Umbilical cord (tissue), 2 donors: ENCODE data around the gene CCDC85A. TPM values are rescaled to one million over a fixed set of nuclear protein-coding genes. Genes with fewer than 3 reads are reported as not detected.

ENCODE experiments used
- DNase-seq: peaks from one replicate; pipeline ENCODE4 v3.0.0-alpha.2; 2015; ENCODE audit warnings: low spot score
- total RNA-seq: library from RNA; depleted of rRNA; stranded (reverse); fragments of >200 nt; gene quantifications from one replicate; pipeline ENCODE4 v1.2.3, GENCODE V29; 2014; ENCODE audit warnings: low replicate concordance; ENCODE audit not compliant: insufficient read depth

Gene CCDC85A
- total RNA-seq, 1 donor from 2014 or later: 8.4 TPM

DNA sequence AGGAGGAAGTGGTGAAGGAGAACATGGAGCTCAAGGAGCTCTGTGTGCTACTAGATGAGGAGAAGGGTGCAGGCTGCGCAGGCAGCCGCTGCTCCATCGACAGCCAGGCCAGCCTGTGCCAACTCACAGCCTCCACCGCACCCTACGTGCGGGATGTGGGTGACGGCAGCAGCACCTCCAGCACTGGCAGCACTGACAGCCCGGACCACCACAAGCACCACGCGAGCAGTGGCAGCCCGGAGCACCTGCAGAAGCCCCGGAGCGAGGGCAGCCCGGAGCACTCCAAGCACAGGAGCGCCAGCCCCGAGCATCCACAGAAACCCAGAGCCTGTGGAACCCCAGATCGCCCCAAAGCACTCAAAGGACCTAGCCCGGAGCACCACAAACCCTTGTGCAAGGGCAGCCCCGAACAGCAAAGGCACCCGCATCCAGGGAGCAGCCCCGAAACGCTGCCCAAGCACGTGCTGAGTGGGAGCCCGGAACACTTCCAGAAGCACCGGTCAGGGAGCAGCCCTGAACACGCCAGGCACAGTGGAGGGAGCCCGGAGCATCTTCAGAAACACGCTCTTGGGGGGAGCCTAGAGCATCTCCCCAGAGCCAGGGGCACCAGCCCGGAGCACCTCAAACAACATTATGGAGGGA, 9.0 kb downstream of the CCDC85A start:
- DNase-seq: no peak

DNA sequence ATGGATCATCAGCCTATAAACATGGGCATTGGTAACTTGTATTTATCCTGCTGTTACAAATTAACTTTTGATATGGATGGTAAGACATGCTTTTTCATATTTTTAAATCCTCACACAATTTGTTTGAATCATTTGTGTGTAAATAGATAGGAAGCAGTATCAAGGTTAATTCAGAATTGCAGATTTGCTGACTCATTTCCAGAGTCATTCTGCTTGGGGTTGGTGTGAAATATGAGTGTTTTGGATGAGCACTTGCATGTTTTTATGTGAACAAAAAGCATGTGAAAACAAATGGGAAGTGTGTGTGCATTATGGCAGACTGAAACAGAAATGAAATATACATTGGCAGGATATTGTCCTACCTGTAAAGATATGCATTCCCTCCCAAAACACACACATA, 11.8 kb downstream of the CCDC85A start:
- DNase-seq: no peak

DNA sequence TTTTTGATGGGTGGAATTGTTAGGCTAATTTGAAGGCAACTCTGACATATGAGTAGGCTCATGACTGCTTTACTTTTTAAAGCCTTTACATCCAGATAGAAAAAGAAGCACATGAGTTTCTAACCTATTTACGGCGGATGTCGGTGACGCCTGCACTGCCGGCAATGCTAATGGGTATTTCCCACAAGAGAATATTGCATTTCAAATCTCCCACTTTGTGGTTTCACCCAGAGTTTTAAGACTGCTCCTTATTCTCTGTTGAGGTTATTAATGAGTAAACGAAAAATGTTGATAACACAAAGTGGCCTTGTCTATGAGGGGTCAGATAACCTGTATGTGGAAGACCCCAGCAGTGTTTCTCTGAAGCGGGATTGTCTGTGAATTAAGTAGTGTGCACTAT, 14.0 kb downstream of the CCDC85A start:
- DNase-seq: no peak

DNA sequence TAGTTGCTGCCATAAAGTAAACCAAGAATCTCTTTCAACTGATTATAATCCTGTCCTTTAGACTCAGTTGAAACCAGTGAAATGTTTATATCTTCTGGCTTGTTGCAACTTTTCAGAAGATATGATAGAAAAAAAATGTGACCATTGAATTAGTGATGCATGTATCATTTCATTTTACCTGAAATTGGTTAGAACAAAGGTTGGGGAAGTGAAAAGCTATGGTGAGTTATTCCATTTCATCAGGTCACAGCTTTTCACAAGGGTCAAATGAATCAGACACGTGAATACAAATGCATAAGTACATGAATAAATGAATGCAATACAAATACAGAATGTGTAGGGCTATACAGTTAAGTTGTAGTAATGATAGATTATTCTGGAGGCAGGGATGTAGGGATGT, 15.1 kb downstream of the CCDC85A start:
- no peak for DNase-seq

DNA sequence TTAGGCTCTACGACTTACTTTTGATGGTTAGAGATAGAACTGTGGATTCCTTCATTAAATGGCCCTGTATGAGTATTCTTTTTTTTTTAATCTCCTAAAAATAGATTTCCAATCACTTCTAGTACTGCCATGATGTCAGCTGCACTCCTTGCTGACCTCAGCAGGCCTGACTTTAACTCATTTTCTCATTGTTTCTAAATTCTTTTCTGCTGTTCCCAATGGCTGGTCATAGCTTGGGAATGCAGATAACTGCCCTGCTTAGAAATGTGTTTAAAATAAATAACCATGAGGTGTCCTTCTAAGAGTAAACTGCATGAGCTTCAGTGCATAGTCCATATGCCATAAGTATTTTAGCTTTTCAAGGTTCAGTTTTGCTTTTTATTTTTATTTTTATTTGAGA, 15.7 kb downstream of the CCDC85A start:
- no peak for DNase-seq

DNA sequence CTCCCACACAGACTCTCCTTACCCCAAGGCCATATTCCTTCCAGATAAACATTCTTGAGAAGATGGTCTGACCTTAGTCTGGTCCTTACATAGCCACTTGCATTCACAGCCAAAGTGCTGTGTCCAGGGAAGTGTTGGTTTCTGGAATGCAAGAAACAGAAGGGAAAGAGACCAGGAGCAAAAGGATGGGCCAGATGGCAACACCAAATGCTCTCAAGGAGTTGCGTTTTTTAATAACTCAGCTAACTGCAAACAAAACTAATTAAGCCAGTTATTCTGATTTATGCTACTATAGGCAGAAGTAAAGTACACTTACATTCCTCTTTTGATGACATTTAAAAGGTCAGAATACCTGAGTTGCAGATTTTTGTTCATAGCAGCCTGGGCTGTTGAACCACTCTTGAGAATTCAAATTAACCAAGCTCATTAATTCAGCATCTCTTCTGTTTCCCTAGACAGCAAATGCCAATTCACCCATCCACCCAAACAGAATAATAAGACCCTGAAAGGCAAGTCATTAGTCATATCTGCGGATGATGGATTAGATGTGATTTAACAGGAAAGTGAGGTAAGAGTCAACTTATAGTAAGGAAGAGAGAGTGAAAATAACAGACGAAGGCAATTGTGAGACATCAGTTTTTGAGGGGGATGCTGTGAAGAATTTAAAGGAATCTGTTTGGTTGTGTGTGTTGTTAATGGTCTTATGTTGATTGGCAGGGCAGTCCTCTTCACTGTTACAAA, 18.8 kb downstream of the CCDC85A start:
- DNase-seq: no peak

DNA sequence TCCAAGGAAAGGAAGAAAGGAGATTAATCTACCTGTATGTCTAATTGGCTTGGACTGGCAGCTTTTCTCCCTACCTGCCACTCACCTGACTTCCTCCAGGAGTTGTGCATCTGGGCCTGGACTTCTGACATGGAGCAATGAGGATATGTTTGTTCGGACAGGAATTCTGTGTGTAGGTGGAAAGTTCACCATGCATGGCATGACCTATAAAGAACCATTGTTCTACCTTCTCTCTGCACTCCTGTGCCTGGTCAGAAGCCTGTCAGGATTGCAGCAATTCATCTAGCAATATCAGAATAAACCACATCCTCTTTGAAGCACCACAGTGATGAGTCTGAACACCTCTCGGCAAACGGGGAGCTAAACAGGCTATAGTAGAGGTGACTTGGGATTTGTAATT, 20.8 kb downstream of the CCDC85A start:
- DNase-seq: no peak

DNA sequence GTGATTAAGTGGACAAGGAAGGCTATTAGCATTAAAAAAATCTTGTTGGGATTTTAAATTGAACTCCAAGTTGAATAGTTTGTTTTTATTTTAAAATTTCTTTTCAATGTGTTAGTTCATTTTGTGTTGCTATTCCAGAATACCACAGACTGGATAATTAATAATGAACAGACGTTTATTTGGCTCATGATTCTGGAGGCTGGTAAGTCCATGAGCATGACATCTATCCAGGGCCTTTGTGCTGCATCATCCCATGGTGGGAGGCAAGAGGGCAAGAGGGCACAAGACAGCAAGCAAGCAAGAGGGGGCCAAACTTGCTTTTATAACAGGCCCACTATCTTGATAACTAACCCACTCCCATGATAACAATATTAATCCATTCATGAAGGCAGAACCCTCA, 22.5 kb downstream of the CCDC85A start:
- no peak for DNase-seq

DNA sequence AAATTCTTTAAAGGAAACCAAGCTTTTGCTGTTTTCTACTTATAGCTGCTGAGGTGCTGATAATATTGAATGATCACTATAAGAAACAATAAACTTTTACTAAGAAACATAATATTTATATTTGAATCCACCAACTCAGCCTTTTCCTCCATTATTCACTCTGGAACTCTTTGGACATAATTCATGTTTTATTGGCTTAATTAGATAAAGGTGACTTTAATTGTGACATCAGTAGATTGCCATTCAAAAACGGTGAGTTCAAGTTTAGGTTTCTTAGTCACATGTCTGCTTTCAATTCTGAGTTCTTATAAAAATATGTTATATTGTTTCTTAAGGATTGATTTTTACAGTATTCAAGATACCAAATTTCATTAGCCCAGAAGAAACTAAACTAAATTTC, 24.0 kb downstream of the CCDC85A start:
- DNase-seq: no peak

DNA sequence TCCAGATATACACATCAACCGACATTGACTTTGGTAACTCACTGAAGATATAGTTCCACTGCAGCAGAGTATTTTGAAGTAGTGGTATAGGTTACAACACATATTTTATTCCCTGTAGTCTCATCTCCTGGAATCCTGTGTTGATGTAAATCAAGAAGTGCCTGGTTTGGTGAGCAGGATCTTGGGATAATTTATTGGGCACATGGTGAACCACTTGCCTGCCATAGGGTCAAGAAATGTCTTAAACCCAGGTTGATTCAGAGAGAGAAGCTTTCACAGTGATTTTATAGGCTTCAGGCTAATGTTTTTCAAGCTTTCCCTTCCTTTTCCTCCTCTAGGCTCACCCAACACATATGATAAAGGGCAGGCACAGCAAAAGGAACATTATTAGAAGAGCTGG, 24.6 kb downstream of the CCDC85A start:
- DNase-seq: no peak

DNA sequence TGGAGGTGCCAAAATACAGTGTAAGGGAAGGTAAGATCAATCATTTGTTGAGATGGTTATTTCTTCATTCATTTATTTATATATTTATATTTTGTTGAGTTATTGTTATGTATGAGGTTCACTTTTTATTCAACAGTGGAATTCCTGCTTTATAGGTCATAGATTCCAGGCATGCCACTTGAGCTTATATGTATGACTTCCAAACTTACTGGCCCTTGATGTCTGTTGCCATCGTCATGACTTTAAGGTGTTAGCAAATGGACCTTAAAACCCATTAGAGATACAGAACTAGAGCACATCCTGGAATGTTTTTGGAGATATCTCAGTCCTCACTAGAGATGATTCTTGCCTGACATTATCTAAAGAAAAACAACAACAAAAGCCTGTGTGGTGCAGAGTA, 25.9 kb downstream of the CCDC85A start:
- no peak for DNase-seq

DNA sequence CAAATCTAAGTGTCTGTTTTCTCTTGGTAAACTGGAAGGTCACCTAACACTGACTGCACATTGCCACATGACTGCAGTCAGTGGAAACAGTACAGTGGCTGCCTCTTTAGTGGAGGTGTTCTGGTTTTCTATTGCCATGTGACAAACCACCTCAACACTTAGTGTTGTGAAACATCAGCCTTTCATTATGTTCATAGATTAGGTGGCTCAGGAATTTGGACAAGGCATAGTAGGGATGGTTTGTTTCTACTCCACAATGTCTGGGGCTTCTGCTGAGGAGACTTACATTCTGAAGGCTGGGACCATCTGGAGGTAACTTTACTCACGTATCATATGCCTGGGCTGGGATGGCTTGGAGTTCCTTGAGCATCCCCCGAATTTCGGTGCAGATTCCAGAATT, 26.5 kb downstream of the CCDC85A start:
- no peak for DNase-seq

DNA sequence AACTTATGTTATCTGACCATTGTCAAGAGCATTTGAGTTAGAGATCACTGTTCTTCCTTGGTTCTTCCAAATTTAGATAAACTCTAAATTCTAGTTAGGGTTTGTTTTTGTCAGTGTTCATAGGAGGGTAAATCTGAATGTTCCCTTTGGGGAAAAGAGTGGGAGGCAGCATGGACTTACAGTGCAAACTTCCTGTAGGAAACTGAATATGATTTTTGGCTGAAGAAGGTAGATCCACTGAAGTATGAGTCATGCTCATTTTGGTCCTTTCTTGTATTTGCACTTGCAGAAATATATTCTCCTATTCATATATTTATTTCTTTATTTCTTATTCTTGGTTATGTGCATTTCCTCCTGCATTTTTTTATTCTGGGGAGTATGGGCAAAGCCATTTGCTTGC, 27.3 kb downstream of the CCDC85A start:
- DNase-seq: no peak

DNA sequence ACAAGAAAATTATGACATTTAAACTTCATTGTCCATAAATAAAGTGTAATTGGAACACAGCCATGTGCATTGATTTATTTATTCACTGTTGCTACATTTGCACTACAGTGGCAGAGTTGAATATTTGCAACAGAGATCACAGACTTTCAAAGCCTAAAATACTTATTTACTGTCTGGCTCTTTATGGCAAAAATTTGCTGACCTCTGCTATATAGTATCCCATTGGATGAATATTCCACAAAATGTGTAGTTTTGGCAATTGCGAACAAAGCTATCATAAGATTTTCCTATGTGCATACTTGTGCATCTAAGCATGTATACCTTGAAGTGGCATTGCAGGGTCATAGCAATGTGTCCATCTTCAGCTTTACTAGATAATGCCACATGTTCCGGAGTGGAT, 32.1 kb downstream of the CCDC85A start:
- DNase-seq: no peak

DNA sequence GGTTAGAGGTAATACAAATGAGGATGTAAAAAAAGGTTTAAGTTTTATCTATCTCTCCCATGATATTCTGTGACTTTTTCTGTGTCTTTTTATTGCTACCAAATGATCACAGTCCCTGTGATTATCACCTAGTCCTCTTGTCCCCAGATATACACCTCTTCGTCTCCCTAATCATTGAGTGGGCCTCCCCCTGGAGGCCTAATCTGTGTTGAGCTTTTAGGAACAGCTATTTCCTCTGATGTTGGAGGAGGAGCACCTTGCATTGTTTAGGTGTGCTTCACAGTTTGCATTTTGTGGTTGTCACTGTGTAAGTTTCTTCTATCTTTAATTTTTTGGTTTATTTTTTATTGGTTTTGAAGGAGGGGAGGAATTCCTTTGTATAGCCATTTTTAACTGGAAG, 33.3 kb downstream of the CCDC85A start:
- DNase-seq: no peak

DNA sequence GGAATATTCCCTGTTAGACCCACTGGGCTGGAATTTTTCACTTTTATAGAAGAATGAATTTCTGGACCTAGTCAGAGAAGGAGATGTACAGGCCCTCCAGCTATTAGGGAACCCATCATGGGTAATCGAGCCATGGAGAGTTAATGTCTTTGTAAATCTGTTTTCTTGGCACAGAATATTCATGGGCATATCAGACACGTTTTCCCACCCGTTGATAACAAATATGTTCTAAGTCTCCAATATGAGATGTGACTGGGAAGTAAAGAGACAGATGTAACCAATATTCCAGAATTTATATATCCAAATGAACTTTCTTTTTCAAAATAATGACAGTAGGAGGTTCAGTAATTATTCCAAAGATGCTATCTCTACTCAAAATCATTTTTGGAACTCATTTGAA, 38.7 kb downstream of the CCDC85A start:
- DNase-seq: no peak

DNA sequence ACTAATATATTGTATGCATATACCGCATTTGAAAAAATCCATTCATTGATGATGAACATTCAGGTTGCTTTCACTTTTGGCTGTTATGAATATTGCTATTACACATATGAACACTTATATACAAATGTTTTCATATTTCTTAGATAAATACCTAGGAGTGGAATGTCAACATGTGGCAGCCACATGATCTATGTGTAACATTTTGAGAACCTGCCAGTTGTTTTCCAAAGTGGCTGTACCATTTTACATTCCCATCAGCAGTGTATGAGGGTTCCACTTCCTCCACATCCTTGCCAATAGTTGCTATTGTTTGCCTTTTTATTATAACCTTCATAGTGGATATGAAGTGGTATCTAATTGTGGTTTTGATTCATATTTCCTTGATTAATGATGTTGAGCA, 40.5 kb downstream of the CCDC85A start:
- DNase-seq: no peak

DNA sequence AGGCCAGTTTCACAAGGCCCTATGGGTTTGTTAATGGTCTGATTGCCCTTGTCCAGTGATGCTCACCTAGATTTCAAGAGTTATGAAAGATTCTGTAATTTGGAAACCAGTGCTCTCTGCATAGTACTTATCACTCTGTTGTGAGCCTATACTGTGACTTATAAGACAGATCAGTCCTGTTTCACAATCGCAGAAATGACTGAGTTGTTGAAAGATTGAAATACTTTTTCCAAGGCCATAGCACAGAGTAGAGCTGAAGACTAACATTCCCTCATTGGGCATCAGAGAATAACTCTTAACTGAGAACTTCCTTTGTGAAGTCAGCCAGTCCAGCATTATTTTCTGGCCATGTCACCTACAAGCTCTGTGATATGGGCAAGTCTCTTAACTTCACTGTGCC, 44.0 kb downstream of the CCDC85A start:
- DNase-seq: no peak

DNA sequence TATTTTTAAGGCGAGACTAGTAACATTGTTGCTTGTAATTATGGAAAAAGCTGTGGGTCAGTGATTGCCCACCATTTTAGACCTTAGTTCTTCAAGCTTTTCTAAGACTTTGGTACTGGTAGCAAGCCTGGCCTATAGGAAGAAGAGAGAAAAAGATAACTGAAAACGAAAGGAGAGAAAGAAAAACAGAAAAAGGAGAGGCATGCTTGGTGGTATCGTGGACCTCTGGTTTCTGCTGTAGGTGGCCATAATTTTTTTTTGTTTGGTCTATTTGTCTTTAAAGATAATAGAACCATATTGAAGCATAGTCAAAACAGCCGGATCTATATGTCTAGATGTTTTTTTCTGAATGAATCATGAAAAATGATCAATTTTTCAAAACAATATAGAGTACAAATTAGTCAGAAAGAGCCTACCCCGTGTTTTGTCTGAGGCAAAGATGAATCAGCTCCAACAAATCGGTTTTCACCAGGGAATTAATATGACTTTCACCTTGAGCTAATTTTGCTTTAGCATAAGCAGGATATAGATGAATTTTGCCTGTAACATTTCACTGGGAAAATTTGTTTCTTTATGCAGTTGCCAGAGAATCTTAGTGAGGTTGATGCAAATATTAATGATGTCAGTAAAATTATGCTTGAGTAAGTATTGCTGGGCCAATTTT, 45.7 kb downstream of the CCDC85A start:
- no peak for DNase-seq

DNA sequence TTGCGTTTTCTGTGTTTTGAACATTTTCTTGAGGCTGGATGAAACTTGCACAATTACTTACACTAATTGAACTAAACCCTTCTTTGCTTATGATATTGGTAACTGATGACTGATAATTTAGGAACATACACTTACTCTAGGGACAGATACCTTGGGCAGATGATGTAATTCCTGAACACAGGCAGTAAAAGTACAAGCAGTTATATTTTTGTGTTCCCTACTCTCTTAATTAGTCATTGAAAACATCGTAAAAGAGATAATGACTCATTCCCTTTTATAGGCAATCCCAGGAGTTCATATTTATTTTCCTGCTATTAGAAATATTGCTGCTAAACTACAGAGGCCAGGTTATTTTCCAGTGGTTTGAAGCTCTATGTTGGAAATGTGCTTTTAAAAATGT, 46.4 kb downstream of the CCDC85A start:
- DNase-seq: no peak

DNA sequence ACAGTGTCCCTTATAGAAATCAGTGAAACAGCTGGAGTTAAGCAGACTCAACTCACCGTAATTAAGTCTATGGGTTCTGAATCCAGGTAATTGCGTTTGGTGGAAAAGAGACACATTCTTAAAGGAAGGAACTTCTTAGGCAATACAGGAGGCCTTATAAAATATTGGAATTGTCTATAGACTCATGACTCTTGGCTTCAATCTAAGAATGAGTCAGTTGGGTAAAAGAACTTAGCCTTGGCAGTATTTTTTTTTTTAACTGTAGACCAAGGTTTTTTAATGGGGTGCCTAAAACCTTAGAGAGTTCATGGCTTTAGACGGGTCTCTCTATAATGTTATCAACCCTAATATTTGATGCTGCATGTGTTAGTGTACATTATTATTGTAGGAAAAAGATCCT, 47.6 kb downstream of the CCDC85A start:
- DNase-seq: no peak

DNA sequence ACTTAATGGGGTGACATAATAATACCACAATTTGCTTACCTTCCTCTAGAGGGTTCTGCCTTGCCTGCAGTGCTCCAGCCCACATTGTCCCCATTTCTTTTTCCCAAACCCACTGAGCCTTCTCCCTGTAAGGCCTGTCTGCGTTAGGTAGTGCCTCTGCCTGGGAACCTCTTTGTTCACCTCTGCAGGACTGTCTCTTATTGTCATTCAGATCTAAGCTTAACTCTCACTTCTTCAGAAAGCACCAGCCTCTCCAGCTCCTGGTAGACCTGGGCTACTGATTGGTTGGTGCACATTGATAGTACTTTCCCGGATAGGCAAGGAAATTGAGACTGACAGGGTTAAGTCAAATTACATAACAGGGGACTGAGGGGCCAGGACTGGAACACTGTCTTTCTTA, 49.1 kb downstream of the CCDC85A start:
- no peak for DNase-seq

DNA sequence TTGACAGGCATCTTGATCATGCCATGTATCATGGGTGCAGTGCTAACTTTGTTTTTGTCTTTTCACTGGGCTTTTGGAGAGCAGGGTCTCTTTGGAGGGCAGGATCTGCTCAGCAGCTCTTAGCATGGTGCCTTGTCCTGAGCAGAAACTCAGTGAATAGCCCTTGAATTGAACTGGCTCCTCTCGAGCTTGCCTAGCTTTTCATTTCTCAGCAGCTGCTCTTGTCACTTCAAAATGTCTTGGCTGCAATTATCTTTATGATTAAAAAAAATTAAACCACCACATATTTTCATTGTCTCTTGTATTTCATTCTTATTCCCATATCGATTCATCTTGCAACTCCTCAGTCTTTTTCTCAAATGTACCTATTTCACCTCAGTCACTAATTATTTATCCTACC, 50.5 kb downstream of the CCDC85A start:
- DNase-seq: no peak
